IPS-15b (cell line): ENCODE measurements around the gene LPIN1.
"Not testable (repeated sequence)": the region's sequence is repeated elsewhere in the genome, so short reads cannot be mapped to it uniquely, and the experiment has no call there.

Experiments used
- H3K27me3 ChIP-seq: one replicate; pipeline ENCODE4 v1.6.1; 2013; ENCODE audit warnings: low read length; ENCODE audit not compliant: control insufficient read depth, insufficient read depth
- H3K36me3 ChIP-seq: one replicate; pipeline ENCODE4 v1.6.1; 2013; ENCODE audit warnings: low read length; ENCODE audit not compliant: control insufficient read depth, insufficient read depth
- H3K4me1 ChIP-seq: one replicate; pipeline ENCODE4 v1.6.1; 2013; ENCODE audit warnings: mild to moderate bottlenecking, low read length; ENCODE audit not compliant: control insufficient read depth, insufficient read depth
- H3K4me3 ChIP-seq: one replicate; pipeline ENCODE4 v1.5.1; 2013; ENCODE audit warnings: low read depth, low read length
- H3K9ac ChIP-seq: one replicate; pipeline ENCODE4 v1.6.1; 2013; ENCODE audit warnings: low read depth, mild to moderate bottlenecking, low read length
- H3K9me3 ChIP-seq: one replicate; pipeline ENCODE4 v1.6.1; 2013; ENCODE audit warnings: mild to moderate bottlenecking, low read length; ENCODE audit not compliant: control insufficient read depth, insufficient read depth

Gene LPIN1

GRCh38 chr2:11749646-11750349 is 3.4 kb downstream of the LPIN1 start:
- Histone ChIP-seq H3K9ac (no peak overlapping the region), H3K36me3 (no peaks in the 10 kb centered on the region), H3K27me3 (peaks cover 2% of the 10 kb centered on the region), H3K4me3 (no peak overlapping the region), H3K4me1 (peaks cover 8% of the 10 kb centered on the region), H3K9me3 (no peaks in the 10 kb centered on the region)

DNA sequence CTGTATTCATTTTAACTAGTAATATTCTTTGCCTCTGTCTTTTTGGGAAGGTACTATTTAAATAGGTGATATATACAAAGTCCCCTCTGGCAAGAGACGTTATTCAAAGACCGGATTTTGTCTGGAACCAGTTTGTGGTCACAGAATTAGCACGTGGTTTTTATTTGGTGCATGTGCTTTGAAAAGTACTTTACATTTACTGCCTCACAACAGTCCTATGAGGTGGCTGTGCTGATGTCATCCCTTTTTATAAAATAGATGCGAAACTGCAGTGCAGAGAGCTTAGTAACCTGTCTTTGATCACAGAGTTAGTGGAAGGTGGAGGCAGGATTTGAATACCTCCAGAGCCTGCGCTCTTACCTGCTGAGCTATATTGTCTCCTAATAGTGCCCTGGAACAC is 4.0 kb downstream of the LPIN1 start:
- no peak overlapping the region for H3K4me3 ChIP-seq
- H3K9ac ChIP-seq = no peak overlapping the region
- no peaks in the 10 kb centered on the region for H3K36me3 ChIP-seq
- H3K27me3 ChIP-seq = peaks cover 2% of the 10 kb centered on the region
- H3K9me3 ChIP-seq = no peaks in the 10 kb centered on the region
- peaks cover 6% of the 10 kb centered on the region for H3K4me1 ChIP-seq

GRCh38 chr2:11750917-11751316 is 4.5 kb downstream of the LPIN1 start:
- no peaks in the 10 kb centered on the region for H3K27me3 ChIP-seq
- no peak overlapping the region for H3K4me3 ChIP-seq
- no peaks in the 10 kb centered on the region for H3K9me3 ChIP-seq
- no peaks in the 10 kb centered on the region for H3K36me3 ChIP-seq
- no peak overlapping the region for H3K9ac ChIP-seq
- peaks cover 6% of the 10 kb centered on the region for H3K4me1 ChIP-seq

GRCh38 chr2:11752906-11753305 is 6.5 kb downstream of the LPIN1 start:
- H3K27me3 ChIP-seq = no peaks in the 10 kb centered on the region
- no peaks in the 10 kb centered on the region for H3K9me3 ChIP-seq
- peaks cover 2% of the 10 kb centered on the region for H3K4me1 ChIP-seq
- no peaks in the 10 kb centered on the region for H3K36me3 ChIP-seq
- H3K9ac ChIP-seq = no peak overlapping the region
- H3K4me3 ChIP-seq = no peak overlapping the region

DNA sequence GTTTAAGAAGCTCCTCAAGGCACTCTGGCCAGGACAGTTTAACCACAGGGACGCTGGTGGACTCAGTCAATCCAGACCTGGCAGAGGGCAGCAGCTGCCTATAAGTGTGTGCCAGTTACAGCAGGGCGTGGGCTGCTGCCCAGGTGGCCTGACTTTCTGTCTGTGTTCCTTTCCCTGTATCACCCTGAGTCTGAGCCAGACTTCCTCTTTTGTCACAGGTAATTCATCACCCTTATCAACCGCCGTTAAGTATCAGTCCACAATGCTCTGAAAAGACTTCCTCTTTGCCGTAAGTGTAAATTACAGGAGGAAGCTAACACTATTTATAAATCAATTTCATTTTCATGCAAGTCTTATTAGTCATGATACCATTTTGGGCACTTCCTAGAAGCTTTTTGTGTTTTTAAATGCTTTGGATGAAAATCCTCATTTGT is 7.0 kb downstream of the LPIN1 start:
- Histone ChIP-seq H3K27me3 (no peaks in the 10 kb centered on the region), H3K9ac (no peak overlapping the region), H3K9me3 (no peaks in the 10 kb centered on the region), H3K4me3 (no peak overlapping the region), H3K4me1 (no peaks in the 10 kb centered on the region), H3K36me3 (no peaks in the 10 kb centered on the region)

DNA sequence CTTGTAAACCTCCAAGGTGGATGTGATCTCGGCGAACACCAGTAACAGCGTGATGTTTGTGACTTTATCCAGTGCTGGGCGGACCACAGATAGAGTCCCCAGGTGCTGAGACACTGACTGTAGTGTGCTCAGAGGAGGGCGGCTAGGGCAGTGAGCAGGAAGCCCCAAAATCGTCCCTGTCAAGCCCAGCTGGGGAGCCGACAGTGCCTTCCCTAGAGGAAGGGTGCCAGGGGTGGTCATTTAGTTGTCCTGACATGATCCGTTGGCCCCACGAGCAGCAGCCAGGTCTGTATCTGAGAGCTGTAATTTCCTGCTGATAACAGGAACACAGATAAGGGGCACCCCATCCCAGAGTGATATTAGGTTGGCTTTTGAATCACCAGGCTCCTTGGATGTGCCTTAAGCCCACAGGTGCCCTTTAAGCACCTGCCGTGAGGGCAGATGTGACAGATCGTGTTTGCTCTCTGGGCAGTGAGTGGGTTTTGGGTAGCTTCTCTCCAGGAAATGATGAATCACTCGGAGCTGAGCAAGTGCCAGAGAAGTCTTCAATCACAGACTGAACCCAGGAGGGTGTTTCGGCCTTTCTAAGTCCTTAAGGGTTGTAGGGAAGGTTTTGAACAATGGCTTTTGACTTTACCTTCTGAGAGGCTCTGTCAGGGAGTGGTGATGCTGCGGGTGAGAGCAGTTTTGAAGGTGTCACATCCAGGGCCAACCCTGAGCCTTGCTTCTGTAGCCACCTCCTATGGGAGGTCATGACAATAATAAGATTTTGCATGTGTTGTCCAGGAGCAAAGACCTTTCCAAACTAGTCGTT is 7.7 kb downstream of the LPIN1 start:
- Histone ChIP-seq H3K9ac (no peak overlapping the region), H3K9me3 (no peaks in the 10 kb centered on the region), H3K36me3 (no peaks in the 10 kb centered on the region), H3K27me3 (no peaks in the 10 kb centered on the region), H3K4me1 (no peaks in the 10 kb centered on the region), H3K4me3 (no peak overlapping the region)

DNA sequence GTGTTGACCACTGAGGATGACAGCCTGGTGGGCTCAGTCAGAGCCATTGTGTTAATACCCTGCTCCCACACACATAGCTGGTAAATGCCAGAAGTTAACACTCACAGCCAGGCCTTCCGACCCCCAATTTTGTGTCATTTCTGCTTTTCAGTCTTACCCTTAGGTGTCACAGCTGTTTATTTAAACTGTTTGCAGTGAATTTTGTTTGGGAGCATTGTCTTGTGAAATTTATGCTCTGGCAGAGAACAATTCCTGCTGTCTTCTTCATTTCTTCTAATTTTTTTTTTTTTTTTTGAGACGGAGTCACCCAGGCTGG is 8.2 kb downstream of the LPIN1 start:
- H3K27me3 ChIP-seq = no peaks in the 10 kb centered on the region
- no peak overlapping the region for H3K4me3 ChIP-seq
- H3K4me1 ChIP-seq = no peaks in the 10 kb centered on the region
- no peak overlapping the region for H3K9ac ChIP-seq
- H3K9me3 ChIP-seq = no peaks in the 10 kb centered on the region
- H3K36me3 ChIP-seq = no peaks in the 10 kb centered on the region

GRCh38 chr2:11757101-11757500 is 10.7 kb downstream of the LPIN1 start:
- no peaks in the 10 kb centered on the region for H3K36me3 ChIP-seq
- H3K27me3 ChIP-seq = no peaks in the 10 kb centered on the region
- no peaks in the 10 kb centered on the region for H3K9me3 ChIP-seq
- H3K4me3 ChIP-seq = no peak overlapping the region
- no peak overlapping the region for H3K9ac ChIP-seq
- H3K4me1 ChIP-seq = no peaks in the 10 kb centered on the region

GRCh38 chr2:11758187-11758586 is 11.8 kb downstream of the LPIN1 start:
- H3K4me1 ChIP-seq = no peaks in the 10 kb centered on the region
- H3K27me3 ChIP-seq = no peaks in the 10 kb centered on the region
- H3K36me3 ChIP-seq = no peaks in the 10 kb centered on the region
- no peak overlapping the region for H3K9ac ChIP-seq
- no peak overlapping the region for H3K4me3 ChIP-seq
- no peaks in the 10 kb centered on the region for H3K9me3 ChIP-seq

DNA sequence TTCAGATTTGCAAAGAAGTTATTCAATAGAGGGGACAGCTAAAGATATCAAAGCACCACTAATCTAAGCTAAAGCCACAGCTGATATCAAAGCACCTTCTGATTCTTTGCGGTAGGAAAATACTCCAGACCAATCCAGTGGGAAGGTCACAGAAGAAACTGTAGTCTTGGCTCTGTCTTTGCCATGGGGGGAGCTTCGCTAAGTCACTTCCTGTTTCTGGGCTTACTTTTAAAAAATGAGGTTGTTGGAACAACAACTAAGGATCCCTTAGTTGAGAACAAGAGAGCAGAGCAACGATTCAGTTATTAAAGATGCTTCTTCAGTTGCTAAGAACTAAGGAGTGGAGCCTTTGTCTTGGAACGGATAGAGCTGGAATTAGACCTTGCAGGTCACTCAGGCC is 12.2 kb downstream of the LPIN1 start:
- H3K4me1 ChIP-seq = no peaks in the 10 kb centered on the region
- no peaks in the 10 kb centered on the region for H3K27me3 ChIP-seq
- no peak overlapping the region for H3K9ac ChIP-seq
- no peak overlapping the region for H3K4me3 ChIP-seq
- no peaks in the 10 kb centered on the region for H3K36me3 ChIP-seq
- no peaks in the 10 kb centered on the region for H3K9me3 ChIP-seq

- not testable (repeated sequence) for H3K9ac ChIP-seq, H3K36me3 ChIP-seq, H3K4me3 ChIP-seq
These were observed 12.9 kb downstream of the LPIN1 start for GRCh38 chr2:11759182-11759975.

More at GRCh38 chr2:11759182-11759975, 12.9 kb downstream of the LPIN1 start:
- not testable (repeated sequence) for H3K27me3 ChIP-seq, H3K4me1 ChIP-seq, H3K9me3 ChIP-seq
